Stimulated activated CD4-positive, alpha-beta T cell treated with anti-CD3 and anti-CD28 coated beads, TNF-alpha, amount 100 ng/mL, for 4 hours (primary cell): Measurements from ENCODE around the gene FBXO44.

ENCODE experiments used
- DNase-seq, 3 experiments: peaks; one replicate each; pipeline ENCODE4 v3.0.0-alpha.2; 2020; ENCODE audit warnings: low read depth in 3 of 3

FBXO44 gene

DNA sequence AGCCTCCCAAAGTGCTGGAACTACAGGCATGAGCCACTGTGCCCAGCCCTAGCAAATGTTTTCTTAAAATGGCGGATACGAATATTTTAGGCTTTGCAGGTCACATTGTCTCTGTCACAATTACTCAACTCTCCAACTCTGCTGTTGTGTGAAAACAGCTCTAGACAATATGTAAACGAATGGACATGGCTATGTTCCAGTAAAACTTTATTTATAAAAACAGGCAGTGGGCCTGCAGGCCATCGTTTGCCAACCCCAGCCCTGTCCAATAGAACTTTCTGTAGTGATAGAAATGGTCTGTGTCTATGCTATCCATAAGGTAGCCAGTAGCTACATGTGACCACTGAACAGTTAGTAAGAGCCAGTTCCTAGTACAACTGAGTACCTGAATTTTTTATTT, 5.1 kb downstream of the FBXO44 start:
- DNase-seq: no peak

DNA sequence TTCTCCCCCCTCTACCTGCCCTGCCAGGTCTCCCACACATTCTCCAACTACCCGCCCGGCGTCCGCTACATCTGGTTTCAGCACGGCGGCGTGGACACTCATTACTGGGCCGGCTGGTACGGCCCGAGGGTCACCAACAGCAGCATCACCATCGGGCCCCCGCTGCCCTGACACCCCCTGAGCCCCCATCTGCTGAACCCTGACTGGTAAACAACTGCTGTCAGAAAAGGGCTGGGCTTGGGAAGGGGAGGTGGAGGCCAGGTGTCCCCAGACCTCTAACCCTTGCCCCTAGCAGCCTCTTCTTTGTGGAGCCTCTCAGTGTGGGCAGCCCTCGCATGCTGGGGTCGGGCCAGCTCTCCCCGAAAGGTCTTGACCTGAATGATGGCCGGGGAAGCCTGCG, 6.4 kb downstream of the FBXO44 start:
- DNase-seq: no peak

DNA sequence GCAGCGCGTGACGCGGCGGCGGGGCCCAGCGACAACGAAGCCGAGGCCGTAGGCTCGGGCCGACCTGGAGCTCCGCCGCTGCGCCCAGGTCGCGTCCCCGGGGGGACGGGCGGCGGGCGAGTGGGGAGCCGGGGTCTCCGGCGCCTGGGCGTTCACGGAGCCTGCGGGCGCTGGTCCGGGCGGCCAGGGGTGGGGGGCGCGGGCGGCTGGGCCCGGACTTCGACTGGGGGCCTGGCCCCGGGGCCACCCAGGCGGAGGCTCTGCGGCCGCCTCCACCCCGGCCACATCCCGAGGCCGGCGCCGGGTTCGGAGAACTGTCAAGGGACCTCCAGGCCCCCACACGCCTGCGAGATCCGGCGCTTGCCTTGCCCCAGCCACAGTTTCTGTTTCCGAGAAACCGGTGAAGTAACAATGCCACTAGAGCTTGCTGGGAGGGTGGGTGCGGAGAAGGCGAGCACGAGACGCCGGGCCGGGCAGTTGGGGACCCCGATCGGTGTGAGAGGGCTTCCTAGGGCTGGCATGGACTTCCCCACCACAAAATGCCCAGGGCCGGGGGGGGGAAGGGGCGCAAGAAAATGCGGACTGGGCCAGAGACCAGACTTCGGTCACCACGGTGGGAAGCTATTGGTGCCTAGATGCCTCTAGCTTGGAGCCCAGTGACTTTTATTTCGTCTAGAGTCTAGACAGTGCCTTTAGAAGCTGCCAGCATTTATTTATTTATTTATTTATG, 9.8 kb downstream of the FBXO44 start:
- DNase-seq: peak; percentile 44 to 56 (median 44)

DNA sequence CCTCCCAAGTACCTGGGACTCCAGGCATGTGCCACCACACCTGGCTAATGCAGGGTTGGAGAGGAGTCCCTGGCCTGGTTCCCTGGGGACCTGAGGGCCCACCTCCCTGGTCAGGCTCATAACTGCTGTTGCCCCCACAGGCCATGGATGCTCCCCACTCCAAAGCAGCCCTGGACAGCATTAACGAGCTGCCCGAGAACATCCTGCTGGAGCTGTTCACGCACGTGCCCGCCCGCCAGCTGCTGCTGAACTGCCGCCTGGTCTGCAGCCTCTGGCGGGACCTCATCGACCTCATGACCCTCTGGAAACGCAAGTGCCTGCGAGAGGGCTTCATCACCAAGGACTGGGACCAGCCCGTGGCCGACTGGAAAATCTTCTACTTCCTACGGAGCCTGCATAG, 13.8 kb downstream of the FBXO44 start:
- DNase-seq: no peak

DNA sequence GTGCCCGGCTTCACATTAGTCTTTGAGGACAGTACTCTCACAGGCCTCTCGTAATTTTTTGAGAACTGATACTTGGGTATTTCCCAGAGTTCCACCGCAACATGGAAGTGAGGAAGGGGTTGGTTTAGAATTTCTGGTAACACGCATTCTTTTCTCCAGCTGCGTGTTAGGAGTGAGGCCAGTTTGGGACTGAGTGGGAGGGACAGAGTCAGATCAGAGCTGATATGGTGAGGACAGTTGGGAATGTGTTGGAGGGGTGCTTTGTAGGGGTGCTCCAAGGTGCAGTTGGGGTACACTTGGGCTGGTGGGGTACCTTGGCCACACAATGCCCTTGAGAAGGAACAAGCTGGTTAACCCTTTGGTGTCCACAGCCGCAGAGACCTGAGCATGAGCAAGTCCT, 16.1 kb downstream of the FBXO44 start:
- no peak for DNase-seq

DNA sequence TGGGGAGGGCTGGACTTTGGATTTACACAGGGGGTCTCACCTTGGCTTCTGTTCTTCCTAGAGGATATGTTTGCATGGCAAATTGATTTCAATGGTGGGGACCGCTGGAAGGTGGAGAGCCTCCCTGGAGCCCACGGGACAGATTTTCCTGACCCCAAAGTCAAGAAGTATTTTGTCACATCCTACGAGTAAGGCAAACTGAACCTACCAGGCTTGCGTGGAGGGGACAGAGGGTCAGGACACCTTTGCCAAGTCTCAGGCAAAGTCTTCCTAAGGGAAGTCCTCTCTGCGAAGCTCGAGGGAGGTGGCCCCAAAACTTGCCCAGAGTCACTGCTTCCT, 16.5 kb downstream of the FBXO44 start:
- no peak for DNase-seq

DNA sequence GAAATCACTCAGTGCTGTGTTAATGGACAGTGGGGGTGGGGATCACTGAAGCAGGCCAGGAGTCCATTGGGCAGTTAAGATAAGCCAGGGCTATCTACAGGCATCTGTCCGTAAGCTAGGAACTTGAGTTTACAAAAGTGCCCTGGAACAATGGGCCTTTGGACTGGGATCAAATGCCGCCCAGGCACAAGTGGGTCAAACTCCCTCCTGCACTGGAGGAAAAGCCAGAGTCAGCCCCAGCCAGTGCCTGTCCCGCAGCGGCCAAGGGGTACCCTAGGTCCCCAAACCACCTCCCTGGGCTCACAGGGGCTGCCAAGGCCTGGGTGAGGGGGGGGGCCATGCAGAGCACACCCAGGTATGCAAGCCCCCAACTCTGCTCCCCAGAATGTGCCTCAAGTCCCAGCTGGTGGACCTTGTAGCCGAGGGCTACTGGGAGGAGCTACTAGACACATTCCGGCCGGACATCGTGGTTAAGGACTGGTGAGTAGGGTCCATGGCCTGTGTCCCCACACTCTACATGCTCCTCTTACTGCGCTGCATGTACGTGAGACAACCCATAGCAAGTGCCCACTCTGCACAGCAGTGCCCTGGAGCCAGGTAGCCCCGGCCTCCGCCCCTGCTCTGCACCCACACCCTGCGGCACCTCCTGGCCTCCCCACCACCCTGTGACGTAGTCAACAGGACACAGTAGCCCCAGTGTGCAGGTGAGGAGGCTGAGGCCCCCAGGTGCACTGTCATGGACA, 17.0 kb downstream of the FBXO44 start:
- no peak for DNase-seq

DNA sequence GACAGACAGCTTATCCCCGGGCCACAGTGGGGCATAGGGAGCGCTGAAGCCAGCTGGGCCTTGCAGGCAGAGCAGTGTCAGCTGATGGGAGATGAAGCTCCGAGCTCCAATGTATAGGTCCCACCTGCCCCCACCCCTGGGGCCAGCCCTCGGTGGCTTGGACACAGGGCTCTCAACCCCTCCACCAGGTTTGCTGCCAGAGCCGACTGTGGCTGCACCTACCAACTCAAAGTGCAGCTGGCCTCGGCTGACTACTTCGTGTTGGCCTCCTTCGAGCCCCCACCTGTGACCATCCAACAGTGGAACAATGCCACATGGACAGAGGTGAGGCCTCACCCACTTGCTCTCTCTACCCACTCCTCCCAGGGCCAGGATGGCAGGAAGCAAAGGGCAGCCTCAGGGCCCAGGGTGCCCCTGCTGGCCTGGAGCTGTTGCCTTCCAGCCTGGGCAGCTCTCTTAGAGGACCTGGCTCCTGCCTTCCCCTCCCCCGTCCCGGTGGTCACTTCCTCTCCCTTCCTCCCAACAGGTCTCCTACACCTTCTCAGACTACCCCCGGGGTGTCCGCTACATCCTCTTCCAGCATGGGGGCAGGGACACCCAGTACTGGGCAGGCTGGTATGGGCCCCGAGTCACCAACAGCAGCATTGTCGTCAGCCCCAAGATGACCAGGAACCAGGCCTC, 18.6 kb downstream of the FBXO44 start:
- DNase-seq: no peak

DNA sequence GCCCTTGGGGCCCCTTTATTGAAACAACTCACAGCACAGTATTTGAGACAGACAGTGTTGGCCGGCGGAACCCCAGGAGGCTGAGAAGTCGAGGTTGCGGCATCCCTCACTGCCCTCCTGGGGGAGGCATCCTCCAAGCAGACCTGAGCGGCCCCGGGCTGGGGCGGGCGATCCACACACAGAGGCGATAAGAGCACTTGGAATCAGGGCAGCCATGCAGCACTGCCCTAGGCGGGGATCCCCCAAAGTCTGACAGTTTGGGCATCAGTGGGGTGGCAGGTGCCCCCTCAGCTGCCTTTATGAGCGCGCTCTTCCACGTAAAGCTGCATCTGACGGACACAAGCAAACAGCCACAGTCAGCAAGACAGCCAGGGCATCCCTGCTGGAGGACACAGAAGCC, 19.8 kb downstream of the FBXO44 start:
- DNase-seq: no peak

DNA sequence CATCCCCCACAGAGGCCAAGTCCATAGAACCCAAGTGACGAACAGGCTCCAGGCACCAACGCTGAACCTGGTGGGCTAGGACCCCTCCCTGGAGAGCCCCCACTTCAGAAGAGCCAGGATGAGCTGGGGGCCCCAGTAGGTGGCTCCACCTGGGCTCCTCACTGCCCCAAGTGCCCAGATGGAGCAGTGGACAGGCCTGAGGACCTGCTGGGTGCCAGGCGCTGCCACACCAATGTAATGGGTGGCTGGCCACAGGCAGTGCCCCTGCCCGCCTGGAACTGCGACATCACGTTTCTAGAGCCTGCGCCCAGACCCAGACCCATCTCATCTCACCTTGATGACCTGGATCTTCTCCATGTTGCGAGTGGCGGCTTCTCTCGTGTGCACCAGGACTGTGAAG, 20.6 kb downstream of the FBXO44 start:
- DNase-seq: no peak

DNA sequence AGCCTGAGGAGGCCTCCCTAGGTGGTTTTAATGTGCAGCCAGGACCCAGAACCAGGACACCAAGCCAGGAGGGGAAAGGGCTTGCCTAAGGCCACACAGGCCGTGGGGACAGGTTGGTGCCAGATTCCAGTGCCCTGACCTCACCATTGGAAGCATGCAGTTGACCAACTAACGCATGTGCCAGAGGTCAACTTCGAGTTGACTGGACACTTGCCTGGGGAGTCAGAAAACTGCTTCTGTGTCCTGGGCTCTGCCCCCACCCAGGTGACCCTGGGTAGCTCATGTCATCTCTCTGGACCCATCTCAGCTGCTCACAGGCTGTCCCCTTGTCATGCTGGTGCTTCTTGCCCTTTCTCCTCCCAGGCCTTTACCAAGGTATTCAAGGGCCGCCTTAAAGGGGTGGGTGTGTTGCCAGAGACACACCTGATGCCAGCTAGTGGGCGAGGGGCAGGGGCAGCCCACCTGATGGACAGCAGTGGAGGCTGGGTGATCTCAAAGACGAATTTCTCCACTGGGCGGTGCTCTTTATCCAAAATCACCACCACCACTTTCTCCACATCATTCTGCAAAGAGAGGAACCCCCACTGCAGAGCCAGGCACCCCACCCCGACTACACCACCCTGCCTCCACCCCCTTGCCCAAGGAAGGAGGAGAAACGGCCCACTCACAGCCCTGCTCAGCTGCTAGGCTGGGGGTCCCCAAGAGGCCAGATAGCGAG, 21.9 kb downstream of the FBXO44 start:
- DNase-seq: no peak

DNA sequence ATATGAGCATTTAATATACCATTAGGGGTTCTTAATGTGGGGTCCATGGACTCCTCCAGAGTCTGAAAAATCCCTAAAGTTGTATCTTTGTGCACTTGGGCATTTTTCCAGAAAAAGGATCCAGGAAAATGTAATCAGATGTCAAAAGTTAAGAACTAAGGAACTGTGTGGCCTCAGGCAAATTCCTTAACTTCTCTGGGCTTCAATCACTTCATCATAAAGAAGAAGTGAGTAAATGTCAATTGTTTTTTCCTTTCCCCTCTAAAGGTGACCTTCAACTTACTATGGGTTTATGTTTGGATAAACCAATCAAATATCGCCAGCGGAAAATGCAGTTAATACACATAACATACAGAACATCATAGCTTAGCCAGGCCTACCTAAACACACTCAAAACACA, 23.8 kb downstream of the FBXO44 start:
- no peak for DNase-seq

DNA sequence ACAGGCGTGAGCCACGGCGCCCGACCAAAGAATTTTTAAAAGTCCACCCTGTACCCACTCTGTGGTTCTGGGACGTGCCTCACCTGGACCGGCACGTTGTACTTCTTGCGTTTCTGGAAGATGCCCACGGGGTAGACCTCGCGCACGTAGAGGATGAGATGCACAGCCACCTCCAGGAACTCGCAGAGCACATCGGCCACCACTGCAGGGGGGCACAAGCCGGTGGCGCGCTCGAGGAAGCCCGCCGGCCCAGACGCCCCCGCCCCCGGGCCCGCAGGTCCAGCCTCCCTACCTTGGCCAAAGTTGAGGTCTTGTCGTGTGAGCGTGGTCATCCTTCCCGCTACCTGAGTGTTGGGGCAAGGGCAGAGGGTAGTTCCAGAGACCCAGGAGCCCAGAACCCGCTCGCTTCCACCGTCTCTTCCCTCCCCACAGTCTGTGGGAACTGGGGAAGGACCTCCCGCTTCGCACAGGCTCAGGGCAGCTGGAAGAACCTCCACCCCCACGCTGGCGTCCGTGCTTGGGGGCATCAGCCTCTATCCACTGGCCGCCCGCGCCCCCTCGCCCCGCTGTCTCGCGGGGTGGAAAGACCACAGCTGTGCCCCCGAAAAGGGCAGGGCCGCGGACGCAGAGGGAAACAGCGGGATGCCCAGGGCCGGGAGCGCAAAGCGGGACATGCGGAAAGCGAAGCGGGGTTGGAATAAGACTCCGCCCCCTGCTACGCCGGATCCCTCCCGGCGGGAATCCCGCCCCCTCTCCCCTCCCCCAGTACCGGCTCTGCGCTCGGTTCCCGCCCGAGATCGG, 25.8 kb downstream of the FBXO44 start:
- no peak for DNase-seq

DNA sequence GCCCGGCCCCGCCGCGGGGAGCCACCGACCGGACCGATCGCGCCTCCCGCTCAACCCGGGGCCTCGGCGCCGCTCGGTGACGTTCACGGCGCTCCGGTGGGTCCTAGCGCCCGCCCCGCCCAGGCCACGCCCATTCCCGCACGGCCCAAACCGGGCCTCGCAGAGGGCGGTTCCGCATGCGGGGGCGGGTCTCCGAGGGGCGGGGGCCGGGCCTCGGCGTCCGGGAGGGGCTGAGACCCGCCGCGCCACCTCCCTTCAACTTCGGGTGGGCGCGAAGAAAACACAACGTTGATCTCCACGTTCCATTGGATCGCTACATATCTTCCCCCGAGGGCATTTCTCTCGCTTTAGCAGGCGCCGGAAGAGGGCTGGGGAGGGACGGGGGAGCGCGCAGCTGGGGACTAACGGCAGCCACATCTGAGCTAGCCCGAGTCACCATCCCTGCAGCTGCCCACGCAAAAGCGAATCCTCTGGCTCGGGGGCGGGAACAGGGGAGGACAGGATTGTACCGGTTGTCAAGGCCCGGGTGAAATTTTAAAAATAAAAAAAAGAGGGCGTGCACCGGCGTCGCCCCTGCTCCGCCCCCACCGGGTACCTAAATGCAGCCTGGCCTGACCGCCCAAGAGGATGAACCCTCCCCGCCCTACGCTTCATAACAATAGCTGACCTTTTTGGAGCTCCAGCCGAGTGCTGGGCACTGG, 26.5 kb downstream of the FBXO44 start, which contains the start of gene MAD2L2:
Gene MAD2L2 (minus strand): TSS at position 78 of the 701 bp plus-strand sequence. CDS start 547 bp downstream, outside the sequence.
- DNase-seq: peak; percentile 80 to 93 (median 85)

DNA sequence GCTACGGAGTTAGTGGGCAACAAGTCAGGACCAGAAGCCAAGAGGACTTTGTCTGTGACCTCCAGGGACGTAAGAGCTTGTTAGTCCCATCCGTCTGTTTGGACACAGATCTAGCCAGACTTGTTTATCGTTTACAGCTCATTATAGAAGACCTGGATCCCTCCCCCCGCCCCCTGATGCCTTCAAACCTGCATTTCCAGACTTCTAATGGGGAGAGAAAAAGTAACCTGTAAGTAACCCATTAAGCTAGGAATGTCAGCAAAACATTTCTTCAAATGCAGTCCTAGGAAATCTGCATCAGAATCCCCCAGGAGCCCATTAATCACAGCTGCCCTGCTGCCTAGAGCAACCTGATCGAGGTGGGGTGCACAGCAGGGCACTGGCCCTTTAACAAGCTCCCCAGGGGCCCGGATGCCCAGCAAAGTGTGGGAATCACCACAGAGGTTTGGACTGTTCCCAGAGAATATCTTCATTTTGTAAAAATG, 27.7 kb downstream of the FBXO44 start:
- DNase-seq: no peak

DNA sequence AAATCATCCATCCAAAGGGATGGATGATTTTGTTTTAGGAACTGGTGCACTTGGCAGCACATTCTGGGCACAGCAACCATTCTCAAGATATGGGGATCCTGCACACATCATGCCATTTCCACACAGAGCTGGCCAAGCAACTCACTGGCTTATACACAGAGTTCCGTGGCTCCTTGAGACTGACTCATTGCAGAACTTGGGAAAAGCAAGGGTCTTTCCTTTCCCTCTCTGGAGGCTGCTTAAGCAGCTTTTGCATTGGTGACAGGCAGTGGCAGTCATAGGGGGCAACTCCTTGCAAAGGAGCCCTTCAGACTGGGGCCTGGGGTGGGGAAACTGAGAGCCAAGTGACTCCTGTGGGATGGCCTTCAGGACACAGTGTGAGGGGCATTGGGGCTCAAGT, 28.1 kb downstream of the FBXO44 start:
- no peak for DNase-seq

DNA sequence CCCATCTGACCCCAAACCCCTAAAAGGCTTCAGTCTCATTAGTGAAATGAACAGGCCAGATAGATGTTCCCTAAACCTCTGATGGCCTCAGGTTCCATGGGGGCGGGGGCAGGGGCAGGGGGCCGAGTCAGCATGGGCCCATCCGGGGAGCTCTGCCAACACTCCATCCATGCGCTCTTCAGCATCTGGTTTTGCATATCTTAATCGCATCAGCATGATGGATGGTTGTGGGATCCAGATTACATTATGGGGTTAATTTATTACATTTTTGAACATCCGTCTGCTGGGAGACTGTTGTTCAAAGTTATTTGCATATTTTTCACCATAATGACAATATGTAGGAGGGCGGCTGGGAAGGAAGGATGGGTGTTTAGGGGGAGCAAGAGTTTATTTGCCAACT, 29.4 kb downstream of the FBXO44 start:
- DNase-seq: no peak

DNA sequence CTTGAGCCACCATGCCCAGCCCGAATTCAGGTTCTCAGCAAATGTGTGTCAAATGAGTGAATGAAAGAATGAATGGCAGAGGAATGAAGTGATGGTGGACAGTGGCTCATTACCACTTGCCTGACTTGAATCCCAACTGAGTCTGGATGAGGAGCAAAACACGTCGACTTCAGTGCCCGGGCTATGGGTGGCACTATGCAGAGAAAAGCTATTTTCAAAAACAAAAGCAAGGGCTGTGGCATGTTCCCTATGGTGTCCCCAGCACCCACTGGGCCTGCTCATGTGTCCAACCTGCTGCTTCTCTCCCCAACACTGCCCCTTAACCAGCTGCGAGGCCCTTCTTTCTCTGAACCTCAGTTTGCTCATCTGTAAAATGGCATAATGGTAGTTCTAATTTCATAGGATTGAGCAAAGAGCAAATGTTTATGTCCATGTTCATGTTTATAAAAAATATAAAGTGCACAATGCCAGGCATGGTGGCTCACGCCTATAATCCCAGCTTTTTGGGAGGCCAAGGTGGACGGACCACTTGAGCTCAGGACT, 30.6 kb downstream of the FBXO44 start:
- DNase-seq: no peak

DNA sequence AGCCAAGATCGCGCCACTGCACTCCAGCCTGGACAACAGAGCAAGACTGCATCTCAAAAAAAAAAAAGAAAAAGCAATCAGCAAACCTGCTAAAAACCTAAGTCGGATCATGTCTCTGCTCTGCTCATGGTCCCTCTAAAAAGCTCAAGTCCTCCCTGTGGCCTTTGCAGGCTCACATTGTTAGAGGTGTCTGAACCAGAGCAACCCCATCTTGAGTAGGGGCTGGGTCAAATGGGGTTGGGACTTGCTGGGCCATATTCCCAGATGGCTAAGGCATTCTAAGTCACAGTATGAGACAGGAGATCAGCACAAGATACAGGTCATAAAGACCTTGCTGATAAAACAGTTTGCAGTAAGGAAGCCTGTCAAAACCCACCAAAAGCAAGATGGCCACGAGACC, 33.8 kb downstream of the FBXO44 start:
- no peak for DNase-seq
